IMR-90 (cell line): ENCODE data around the gene RALGAPB. TPM values are rescaled to one million over a fixed set of nuclear protein-coding genes. Genes with fewer than 3 reads are reported as not detected.

Experiments used
- ATAC-seq: fragments of 200-7000 bp; cut with Tn5 transposase; 2 replicates; pipeline ENCODE4 v1.9.1; 2020; ENCODE audit warnings: low read depth, mild to moderate bottlenecking, moderate library complexity
- BruUV-seq: library from RNA; stranded (reverse); fragments of 400-500 nt; replicated peaks from 2 replicates; lab custom pipeline; 2021; lab: Mats Ljungman, UMichigan
- CTCF ChIA-PET: fragments of 300-600 bp; formaldehyde crosslinking; extraction: SDS; loops from one replicate; lab custom pipeline; 2021; ENCODE audit warnings: antibody characterized with exemption; lab: Yijun Ruan, JAX
- POLR2A ChIA-PET: fragments of 300-600 bp; sonication (Branson Sonifier 250); formaldehyde crosslinking; loops from one replicate; lab custom pipeline; 2022; ENCODE audit warnings: antibody characterized with exemption; ENCODE audit not compliant: unreplicated experiment; lab: Charles Lee
- DNase-seq: peaks from one replicate; pipeline ENCODE4 v3.0.0; 2013
- H2AFZ ChIP-seq: replicated peaks from 2 replicates; pipeline ENCODE3; 2013; ENCODE audit warnings: low read length, mild to moderate bottlenecking; ENCODE audit not compliant: poor library complexity
- H2AK5ac ChIP-seq: 2 replicates; pipeline ENCODE4 v1.6.1; 2013; ENCODE audit warnings: low read depth, low read length, inconsistent platforms
- H2AK9ac ChIP-seq: replicated peaks from 2 replicates; pipeline ENCODE3; 2013; ENCODE audit warnings: mild to moderate bottlenecking, low read depth, low read length, moderate library complexity; ENCODE audit not compliant: poor library complexity
- H2BK120ac ChIP-seq: 2 replicates; pipeline ENCODE4 v1.6.1; 2013; ENCODE audit warnings: low read depth, low read length, inconsistent platforms
- H2BK15ac ChIP-seq: 3 replicates; pipeline ENCODE4 v1.6.1; 2013; ENCODE audit warnings: low read depth, low read length, inconsistent platforms
- H2BK20ac ChIP-seq: 2 replicates; pipeline ENCODE4 v1.6.1; 2013; ENCODE audit warnings: low read depth, mild to moderate bottlenecking, inconsistent platforms, low read length, moderate library complexity
- H2BK5ac ChIP-seq: 2 replicates; pipeline ENCODE4 v1.6.1; 2013; ENCODE audit warnings: mild to moderate bottlenecking, low read depth, low read length, inconsistent platforms; ENCODE audit not compliant: poor library complexity, severe bottlenecking
- H3K14ac ChIP-seq: replicated peaks from 2 replicates; pipeline ENCODE4 v1.6.1; 2013; ENCODE audit warnings: low read depth, low read length, inconsistent platforms
- H3K18ac ChIP-seq: 2 replicates; pipeline ENCODE4 v1.6.1; 2013; ENCODE audit warnings: low read depth, low read length, control low read depth
- H3K23ac ChIP-seq: 2 replicates; pipeline ENCODE4 v1.6.1; 2013; ENCODE audit warnings: low read depth, low read length, inconsistent platforms
- H3K27ac ChIP-seq: 2 replicates; pipeline ENCODE4 v1.5.1; 2013; ENCODE audit warnings: mild to moderate bottlenecking, control low read depth, low read length; ENCODE audit not compliant: insufficient read depth
- H3K27me3 ChIP-seq: 2 replicates; pipeline ENCODE4 v1.6.1; 2013; ENCODE audit warnings: low read length; ENCODE audit not compliant: control insufficient read depth, insufficient read depth
- H3K36me3 ChIP-seq: 2 replicates; pipeline ENCODE4 v1.6.1; 2013; ENCODE audit warnings: low read length, mixed read lengths; ENCODE audit not compliant: control insufficient read depth, insufficient read depth
- H3K4ac ChIP-seq: 2 replicates; pipeline ENCODE4 v1.6.1; 2013; ENCODE audit warnings: low read depth, low read length, inconsistent platforms
- H3K4me1 ChIP-seq: 2 replicates; pipeline ENCODE4 v1.6.1; 2013; ENCODE audit warnings: low read length, mixed read lengths; ENCODE audit not compliant: control insufficient read depth, insufficient read depth
- H3K4me2 ChIP-seq: 2 replicates; pipeline ENCODE4 v1.6.1; 2013; ENCODE audit warnings: low read depth, mild to moderate bottlenecking, control low read depth, low read length, moderate library complexity
- H3K4me3 ChIP-seq: 2 replicates; pipeline ENCODE4 v1.5.1; 2013; ENCODE audit warnings: low read depth, mild to moderate bottlenecking, control low read depth, low read length, moderate library complexity; ENCODE audit not compliant: insufficient read depth
- H3K56ac ChIP-seq: 2 replicates; pipeline ENCODE4 v1.6.1; 2013; ENCODE audit warnings: low read length, inconsistent platforms; ENCODE audit not compliant: insufficient read depth; ENCODE audit errors: extremely low read depth
- H3K79me1 ChIP-seq, 2 experiments: 2 replicates each; pipeline ENCODE4 v1.6.1; 2013; ENCODE audit warnings: low read length in 2 of 2, inconsistent platforms in 1 of 2, low read depth in 1 of 2
- H3K9ac ChIP-seq: 2 replicates; pipeline ENCODE4 v1.6.1; 2013; ENCODE audit warnings: low read depth, low read length, control low read depth
- H3K9me1 ChIP-seq: 2 replicates; pipeline ENCODE4 v1.6.1; 2013; ENCODE audit warnings: low read length, inconsistent platforms; ENCODE audit not compliant: insufficient read depth
- H3K9me3 ChIP-seq: 2 replicates; pipeline ENCODE4 v1.6.1; 2013; ENCODE audit warnings: low read length; ENCODE audit not compliant: control insufficient read depth, insufficient read depth
- H4K20me1 ChIP-seq: 2 replicates; pipeline ENCODE4 v1.6.1; 2013; ENCODE audit warnings: low read length, inconsistent platforms; ENCODE audit not compliant: insufficient read depth
- H4K5ac ChIP-seq: 2 replicates; pipeline ENCODE4 v1.6.1; 2013; ENCODE audit warnings: mild to moderate bottlenecking, low read depth, low read length, control low read depth
- H4K8ac ChIP-seq, 2 experiments: 2 replicates each; pipeline ENCODE4 v1.6.1; 2013; ENCODE audit warnings: low read depth in 2 of 2, low read length in 2 of 2, control low read depth in 1 of 2, inconsistent platforms in 1 of 2
- H4K91ac ChIP-seq: 2 replicates; pipeline ENCODE4 v1.6.1; 2013; ENCODE audit warnings: low read depth, low read length, inconsistent platforms; ENCODE audit not compliant: insufficient read depth
- CEBPB ChIP-seq: IDR thresholded peaks from 2 replicates; pipeline ENCODE4 v1.6.1; 2012; ENCODE audit warnings: low read depth, low read length, improper control_type of control experiment
- ELK1 ChIP-seq: fragments of 150-350 bp; IDR thresholded peaks from 2 replicates; pipeline ENCODE4 v1.6.1; 2016; ENCODE audit warnings: low read depth, mild to moderate bottlenecking, low read length, moderate library complexity, borderline replicate concordance
- MAFK ChIP-seq: IDR thresholded peaks from 2 replicates; pipeline ENCODE4 v1.6.1; 2012; ENCODE audit warnings: low read depth, low read length, improper control_type of control experiment
- NFE2L2 ChIP-seq: fragments of 150-350 bp; IDR thresholded peaks from 2 replicates; pipeline ENCODE4 v1.6.1; 2016; ENCODE audit warnings: low read depth, mild to moderate bottlenecking, low read length
- POLR2A ChIP-seq: IDR thresholded peaks from 2 replicates; pipeline ENCODE4 v1.6.1; 2012; ENCODE audit warnings: mild to moderate bottlenecking, low read depth, low read length
- RAD21 ChIP-seq: IDR thresholded peaks from 2 replicates; pipeline ENCODE4 v1.6.1; 2012; ENCODE audit warnings: low read length, improper control_type of control experiment
- RCOR1 ChIP-seq: IDR thresholded peaks from 2 replicates; pipeline ENCODE4 v1.6.1; 2012; ENCODE audit warnings: mild to moderate bottlenecking, low read length, improper control_type of control experiment; ENCODE audit not compliant: insufficient replicate concordance
- SMC3 ChIP-seq: fragments of 150-350 bp; IDR thresholded peaks from 2 replicates; pipeline ENCODE4 v1.6.1; 2016; ENCODE audit warnings: low read depth, mild to moderate bottlenecking, antibody characterized with exemption, low read length, moderate library complexity
- USF2 ChIP-seq: fragments of 150-350 bp; IDR thresholded peaks from 2 replicates; pipeline ENCODE4 v1.6.1; 2017; ENCODE audit warnings: mild to moderate bottlenecking, antibody characterized with exemption, low read length, low read depth
- WGBS, 2 experiments: methylation state at CpG; one replicate each; pipeline versions ENCODE4 v1.1.5 to v1.1.7; 2013; ENCODE audit warnings: missing lambda C conversion rate in 2 of 2; ENCODE audit not compliant: insufficient read length in 1 of 2; ENCODE audit errors: extremely low coverage in 2 of 2; 5-methylcytosine and 5-hydroxymethylcytosine counted together
- dilution Hi-C: fragments of 300-500 bp; cut with HindIII; formaldehyde crosslinking; loops from one replicate; pipeline ENCODE4 v1.14.3; 2018; ENCODE audit warnings: low sequenced_read_pairs; ENCODE audit not compliant: unreplicated experiment
- in situ Hi-C: fragments of 300-500 bp; cut with MboI; formaldehyde crosslinking; loops from 3 replicates; pipeline ENCODE4 v1.14.3; 2019; ENCODE audit warnings: low sequenced_read_pairs, inconsistent platforms, mixed read lengths
- intact Hi-C: fragments of 100-400 bp; cut with micrococcal nuclease; formaldehyde crosslinking; loops from 2 replicates; pipeline ENCODE4 v1.10.0; 2022
- polyA plus RNA-seq, 3 experiments: library from polyadenylated mRNA; depleted of rRNA; stranded (reverse); fragments of >200 nt; gene quantifications; 2 replicates each; pipeline ENCODE4 v1.2.3, GENCODE V29; 2012; ENCODE audit warnings: low replicate concordance in 1 of 3
- total RNA-seq: library from RNA; depleted of rRNA; stranded (reverse); fragments of >200 nt; gene quantifications from 2 replicates; pipeline ENCODE4 v1.2.3, GENCODE V29; 2012
- TF ChIP-seq, protein P1 (sequence below): conservative IDR thresholded peaks from 2 replicates; pipeline ENCODE4 v1.5.1; 2012; ENCODE audit warnings: mild to moderate bottlenecking, low read depth, low read length, improper control_type of control experiment

RALGAPB gene
- total and polyA plus RNA-seq, 2 of the 4 experiments (the other 2 are of a cell fraction): 12.7 to 30.3 TPM

DNA sequence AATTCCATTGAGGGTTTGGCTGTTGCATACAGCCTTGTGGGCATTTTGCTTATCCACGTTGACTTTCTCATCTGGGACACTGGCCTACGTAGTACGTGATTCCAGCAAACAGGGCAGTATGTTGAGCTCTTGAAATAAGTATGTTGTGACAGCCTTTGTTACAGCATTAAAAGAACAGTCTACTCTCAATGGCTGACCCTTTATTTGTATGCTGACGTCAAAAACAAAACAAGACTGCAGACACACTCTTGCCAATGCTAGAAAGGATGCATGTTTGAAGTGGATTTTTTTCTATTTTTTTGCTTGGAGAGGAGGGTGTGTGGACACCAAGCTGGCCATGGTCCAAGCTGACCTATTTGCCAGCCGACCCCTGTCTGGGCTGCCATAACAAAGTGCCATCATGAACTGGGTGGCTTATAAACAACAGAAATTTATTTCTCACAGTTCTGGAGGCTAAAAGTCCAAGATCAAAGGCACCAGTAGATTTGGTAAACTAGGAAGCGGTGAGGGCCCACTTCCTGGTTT lies 26.7 kb upstream of the RALGAPB start (continued):
- TF ChIP-seq RAD21: no peak

- H3K9ac ChIP-seq: peak overlapping the region; percentile 80
- dilution Hi-C loops: no loop called here
- no peaks in the 10 kb centered on the region for H4K20me1 ChIP-seq
- peak overlapping the region; percentile 82 for H3K23ac ChIP-seq
- H3K79me1 ChIP-seq: peaks cover 8 to 47% of the 10 kb centered on the region in 2 experiments; a peak in 3 of 4 replicates
- peak overlapping the region; percentile 80 to 97 for H4K8ac ChIP-seq
- intact Hi-C loops: loop anchor here (1.0 kb wide), 2 partner anchors 11 to 26 kb away; partner anchors contain the start of genes RALGAPB and SNHG17
- H3K9me1 ChIP-seq: peaks cover 14% of the 10 kb centered on the region
- H3K27ac ChIP-seq: peak overlapping the region; percentile 63
- peak overlapping the region; percentile 56 for H2AK5ac ChIP-seq
- 1% methylated on average over 22 of the region's 56 CpGs; no CpG with 5 or more reads in 1 of the 2 experiments for WGBS, 2 experiments
- H3K36me3 ChIP-seq: peaks cover 27% of the 10 kb centered on the region
- peak overlapping the region; percentile 77 for H4K91ac ChIP-seq
- POLR2A ChIA-PET: interaction anchor here (2.2 kb wide), 1 partner anchor 11 kb away, joined by 10 read pairs; the partner anchor contains the start of gene SNHG17
- H3K4me1 ChIP-seq: peaks cover 6% of the 10 kb centered on the region; the same call in 1 of the 2 replicates
- H3K4me2 ChIP-seq: peak overlapping the region; percentile 87
- CTCF ChIA-PET: interaction anchor here (0.6 to 1.2 kb wide), 7 partner anchors 9 to 533 kb away, joined by 3 to 12 read pairs (median 3); partner anchors contain the start of genes RALGAPB and SNHG17
- peak overlapping the region; percentile 100 for H2AK9ac ChIP-seq
- no peaks in the 10 kb centered on the region for H3K27me3 ChIP-seq
- H3K14ac ChIP-seq: peak overlapping the region; percentile 91
- H3K4ac ChIP-seq: peak overlapping the region; percentile 92
- peak overlapping the region; percentile 74 for H4K5ac ChIP-seq
- ATAC-seq (peak; percentile 98), DNase-seq (peak; percentile 94)
- H2BK20ac ChIP-seq: no peak overlapping the region
- in situ Hi-C loops: no loop called here
- peak overlapping the region; percentile 54 for H3K56ac ChIP-seq
- H2BK15ac ChIP-seq: peak overlapping the region; percentile 66; the same call in 1 of the 3 replicates
- no TSS peak for BruUV-seq
- no peak overlapping the region for H2BK5ac ChIP-seq
- H3K4me3 ChIP-seq: peak overlapping the region; percentile 76
- no peaks in the 10 kb centered on the region for H3K9me3 ChIP-seq
- peak overlapping the region; percentile 32; the same call in 1 of the 2 replicates for H2BK120ac ChIP-seq
- peak overlapping the region; percentile 98 for H2AFZ ChIP-seq
- H3K18ac ChIP-seq: peak overlapping the region; percentile 22; the same call in 1 of the 2 replicates
- TF ChIP-seq USF2 (no peak), ELK1 (no peak), RAD21 (peak; percentile 46), MAFK (no peak), RCOR1 (no peak), CEBPB (no peak), POLR2A (peak; percentile 90), SMC3 (peak; percentile 34), NFE2L2 (no peak)
- TF ChIP-seq, protein P1, sequence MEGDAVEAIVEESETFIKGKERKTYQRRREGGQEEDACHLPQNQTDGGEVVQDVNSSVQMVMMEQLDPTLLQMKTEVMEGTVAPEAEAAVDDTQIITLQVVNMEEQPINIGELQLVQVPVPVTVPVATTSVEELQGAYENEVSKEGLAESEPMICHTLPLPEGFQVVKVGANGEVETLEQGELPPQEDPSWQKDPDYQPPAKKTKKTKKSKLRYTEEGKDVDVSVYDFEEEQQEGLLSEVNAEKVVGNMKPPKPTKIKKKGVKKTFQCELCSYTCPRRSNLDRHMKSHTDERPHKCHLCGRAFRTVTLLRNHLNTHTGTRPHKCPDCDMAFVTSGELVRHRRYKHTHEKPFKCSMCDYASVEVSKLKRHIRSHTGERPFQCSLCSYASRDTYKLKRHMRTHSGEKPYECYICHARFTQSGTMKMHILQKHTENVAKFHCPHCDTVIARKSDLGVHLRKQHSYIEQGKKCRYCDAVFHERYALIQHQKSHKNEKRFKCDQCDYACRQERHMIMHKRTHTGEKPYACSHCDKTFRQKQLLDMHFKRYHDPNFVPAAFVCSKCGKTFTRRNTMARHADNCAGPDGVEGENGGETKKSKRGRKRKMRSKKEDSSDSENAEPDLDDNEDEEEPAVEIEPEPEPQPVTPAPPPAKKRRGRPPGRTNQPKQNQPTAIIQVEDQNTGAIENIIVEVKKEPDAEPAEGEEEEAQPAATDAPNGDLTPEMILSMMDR: peak; percentile 97
These were observed 26.0 kb upstream of the RALGAPB start for GRCh38 chr20:38446441-38447209.
